ENCODE measurements around the gene PCBD2.

DNA sequence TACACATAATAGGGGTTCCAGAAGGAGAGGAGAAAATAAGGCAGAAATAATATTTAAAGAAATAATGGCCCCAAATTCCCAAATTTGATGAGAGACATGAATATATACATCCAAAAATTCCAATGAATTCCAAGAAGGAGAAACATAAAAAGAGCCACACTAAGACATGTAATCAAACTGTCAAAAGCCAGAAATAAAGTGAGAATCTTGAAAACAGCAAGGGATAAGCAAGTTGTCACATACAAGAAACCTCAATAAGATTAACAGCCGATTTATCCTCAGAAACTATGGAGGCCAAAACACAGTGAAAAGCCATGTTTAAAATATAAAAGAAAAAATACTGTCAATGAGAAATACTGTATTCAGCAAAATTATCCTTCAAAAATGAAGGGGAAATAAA is 77.3 kb downstream of the PCBD2 start:
- TF ChIP-seq CTCF (IDR thresholded peaks at IDR 0.05) (no peak), POLR2A (IDR thresholded peaks at IDR 0.05) (no peak), EP300 (IDR thresholded peaks at IDR 0.05) (no peak)

All from ovary (tissue), 3 donors.